OCI-LY7 (cell line): Measurements from ENCODE around the gene GET3. TPM values are rescaled to one million over a fixed set of nuclear protein-coding genes. Genes with fewer than 3 reads are reported as not detected.

Experiments used
- BruUV-seq: library from RNA; stranded (reverse); fragments of 400-500 nt; replicated peaks from 2 replicates; lab custom pipeline; 2021; lab: Mats Ljungman, UMichigan
- CTCF ChIA-PET: fragments of 300-600 bp; sonication (Branson Sonifier 250); formaldehyde crosslinking; loops from one replicate; lab custom pipeline; 2022; ENCODE audit warnings: antibody characterized with exemption; ENCODE audit not compliant: unreplicated experiment; lab: Charles Lee
- POLR2A ChIA-PET: fragments of 300-600 bp; sonication (Branson Sonifier 250); formaldehyde crosslinking; loops from one replicate; lab custom pipeline; 2022; ENCODE audit warnings: antibody characterized with exemption; lab: Charles Lee
- DNase-seq: peaks from one replicate; pipeline ENCODE4 v3.0.0-alpha.2; 2015; ENCODE audit warnings: low spot score
- H2AFZ ChIP-seq: fragments of 200-600 bp; sonication (generic), shearing (Covaris generic); 2 replicates; pipeline ENCODE4 v1.6.1; 2014; ENCODE audit warnings: mild to moderate bottlenecking, antibody characterized with exemption, low read length, moderate library complexity
- H3K27ac ChIP-seq: fragments of 200-600 bp; sonication (generic); 2 replicates; pipeline ENCODE4 v1.5.1; 2014; ENCODE audit warnings: mixed run types, low read depth, mild to moderate bottlenecking, moderate library complexity, low read length, inconsistent platforms; ENCODE audit not compliant: poor library complexity, severe bottlenecking
- H3K36me3 ChIP-seq: fragments of 200-600 bp; sonication (generic); 2 replicates; pipeline ENCODE4 v1.6.1; 2014; ENCODE audit warnings: mild to moderate bottlenecking, antibody characterized with exemption, low read length, moderate library complexity, mixed read lengths; ENCODE audit not compliant: insufficient read depth
- H3K4me1 ChIP-seq: fragments of 200-600 bp; sonication (generic); 2 replicates; pipeline ENCODE4 v1.5.1; 2014; ENCODE audit warnings: mild to moderate bottlenecking, low read length; ENCODE audit not compliant: insufficient read depth, poor library complexity, severe bottlenecking
- H3K4me2 ChIP-seq: fragments of 200-600 bp; sonication (generic); 2 replicates; pipeline ENCODE4 v1.6.1; 2014; ENCODE audit warnings: mild to moderate bottlenecking, low read length
- H3K4me3 ChIP-seq: fragments of 200-600 bp; sonication (generic); 2 replicates; pipeline ENCODE4 v1.5.1; 2014; ENCODE audit warnings: mild to moderate bottlenecking, low read depth, low read length; ENCODE audit not compliant: poor library complexity, severe bottlenecking
- H3K79me2 ChIP-seq: fragments of 200-600 bp; sonication (generic); 2 replicates; pipeline ENCODE4 v1.6.1; 2016; ENCODE audit warnings: low read depth, mild to moderate bottlenecking, low read length, moderate library complexity, mixed read lengths; ENCODE audit not compliant: insufficient read depth
- H3K9me2 ChIP-seq: fragments of 200-600 bp; sonication (generic); 2 replicates; pipeline ENCODE4 v1.6.1; 2016; ENCODE audit warnings: mild to moderate bottlenecking, low read length, mixed read lengths; ENCODE audit not compliant: insufficient read depth
- H3K9me3 ChIP-seq: fragments of 200-600 bp; sonication (generic); 2 replicates; pipeline ENCODE4 v1.6.1; 2014; ENCODE audit warnings: mild to moderate bottlenecking, mixed run types, low read length, mixed read lengths
- H4K20me1 ChIP-seq: fragments of 200-600 bp; sonication (generic); 2 replicates; pipeline ENCODE4 v1.6.1; 2014; ENCODE audit warnings: mild to moderate bottlenecking, antibody characterized with exemption, low read length, moderate library complexity, mixed read lengths; ENCODE audit not compliant: insufficient read depth
- EZH2phosphoT487 ChIP-seq: fragments of 200-600 bp; sonication (generic); IDR thresholded peaks from 2 replicates; pipeline ENCODE4 v1.6.1; 2018; ENCODE audit warnings: low read depth, borderline replicate concordance, mild to moderate bottlenecking, mixed run types, antibody characterized with exemption, low read length, moderate library complexity, mixed read lengths
- intact Hi-C: fragments of 100-400 bp; cut with micrococcal nuclease; formaldehyde crosslinking; loops from one replicate; pipeline ENCODE4 v1.10.0; 2022; ENCODE audit not compliant: unreplicated experiment
- total RNA-seq, 2 experiments: library from RNA; depleted of rRNA in 1 of 2; stranded (reverse); fragments of >200 nt in 1 of 2; shearing (Covaris generic) in 1 of 2; gene quantifications; 2 replicates each; pipeline ENCODE4 v1.2.3, GENCODE V29; 2014 to 2022
- TF ChIP-seq, protein P1 (sequence below): fragments of 200-600 bp; sonication (generic); conservative IDR thresholded peaks from 2 replicates; pipeline ENCODE4 v1.5.1; 2014; ENCODE audit warnings: mild to moderate bottlenecking, antibody characterized with exemption, low read length, moderate library complexity, mixed read lengths

The GET3 gene
- total RNA-seq, 2 experiments from 2014 or later = 34.3 to 40.5 TPM

GRCh38 chr19:12720851-12721655 lies 16.2 kb upstream of the GET3 start:
- H3K36me3 ChIP-seq = peaks cover 60% of the 10 kb centered on the region
- POLR2A ChIA-PET = interaction anchor here (0.6 to 3.6 kb wide), 3 partner anchors 12 to 34 kb away, joined by 3 to 32 read pairs (median 3); partner anchors contain the start of gene TRIR
- peak; percentile 37 for DNase-seq

DNA sequence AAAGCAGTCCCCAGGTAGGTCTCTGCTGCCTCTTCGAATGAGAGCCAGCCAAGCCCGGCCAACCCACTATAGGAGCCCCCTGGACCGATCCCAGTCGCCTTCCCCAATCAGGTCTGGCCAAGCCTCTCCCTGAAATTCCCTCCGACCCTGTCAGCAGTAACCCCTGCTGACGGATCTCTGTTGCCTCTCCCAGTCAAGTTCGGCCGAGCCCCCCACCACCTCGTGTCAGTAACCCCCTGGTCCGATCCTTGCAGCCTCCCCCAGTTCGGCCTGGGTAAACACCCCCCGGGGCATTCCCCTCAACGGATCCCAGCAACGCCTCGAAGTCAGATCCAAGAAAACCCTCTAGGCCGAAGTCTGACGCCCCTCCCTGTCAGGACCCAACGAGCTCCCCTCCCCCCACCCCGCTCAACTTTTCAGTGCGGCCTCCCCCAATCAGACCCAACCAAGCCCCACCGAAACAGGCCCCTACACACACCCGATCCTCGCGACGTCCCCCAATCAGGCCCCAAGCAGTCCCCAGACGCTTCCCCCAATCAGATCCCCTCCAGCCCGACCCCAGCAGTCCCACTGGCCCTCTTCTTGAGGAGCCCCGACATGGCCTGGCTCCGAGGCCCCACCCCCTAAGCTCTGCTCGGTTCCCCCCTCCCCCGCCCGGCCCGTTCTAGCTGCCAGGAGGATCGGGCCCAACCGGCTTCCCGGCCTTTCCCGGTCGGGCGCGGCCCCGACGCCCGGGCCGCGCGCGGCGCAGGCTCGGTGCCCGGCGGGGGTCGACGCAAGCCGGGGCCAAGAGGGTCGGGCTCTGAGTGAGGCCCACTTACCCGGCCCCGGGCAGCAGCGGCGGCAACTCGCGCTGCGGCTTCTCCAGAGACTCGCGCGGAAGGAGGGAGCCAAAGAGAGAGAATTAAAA lies 15.4 kb upstream of the GET3 start:
- POLR2A ChIA-PET = interaction anchor here (0.7 to 3.6 kb wide), 4 partner anchors 11 to 61 kb away, joined by 3 to 32 read pairs (median 7); partner anchors contain the start of genes GET3 and TRIR
- Histone ChIP-seq H3K27ac (peak overlapping the region; percentile 74), H3K36me3 (peaks cover 58% of the 10 kb centered on the region), H3K4me3 (peak overlapping the region; percentile 82), H3K4me1 (peaks cover 18% of the 10 kb centered on the region), H2AFZ (no peak overlapping the region), H3K4me2 (peak overlapping the region; percentile 97), H3K9me3 (no peaks in the 10 kb centered on the region), H4K20me1 (peaks cover 13% of the 10 kb centered on the region; the same call in 1 of the 2 replicates), H3K9me2 (no peaks in the 10 kb centered on the region), H3K79me2 (peaks cover 68% of the 10 kb centered on the region)
- BruUV-seq = no TSS peak
- CTCF ChIA-PET = interaction anchor here (1.1 kb wide), 1 partner anchor 14 kb away, joined by 4 read pairs; no protein-coding TSS in a partner anchor
- TF ChIP-seq EZH2phosphoT487 = no peak
- TF ChIP-seq, protein P1, sequence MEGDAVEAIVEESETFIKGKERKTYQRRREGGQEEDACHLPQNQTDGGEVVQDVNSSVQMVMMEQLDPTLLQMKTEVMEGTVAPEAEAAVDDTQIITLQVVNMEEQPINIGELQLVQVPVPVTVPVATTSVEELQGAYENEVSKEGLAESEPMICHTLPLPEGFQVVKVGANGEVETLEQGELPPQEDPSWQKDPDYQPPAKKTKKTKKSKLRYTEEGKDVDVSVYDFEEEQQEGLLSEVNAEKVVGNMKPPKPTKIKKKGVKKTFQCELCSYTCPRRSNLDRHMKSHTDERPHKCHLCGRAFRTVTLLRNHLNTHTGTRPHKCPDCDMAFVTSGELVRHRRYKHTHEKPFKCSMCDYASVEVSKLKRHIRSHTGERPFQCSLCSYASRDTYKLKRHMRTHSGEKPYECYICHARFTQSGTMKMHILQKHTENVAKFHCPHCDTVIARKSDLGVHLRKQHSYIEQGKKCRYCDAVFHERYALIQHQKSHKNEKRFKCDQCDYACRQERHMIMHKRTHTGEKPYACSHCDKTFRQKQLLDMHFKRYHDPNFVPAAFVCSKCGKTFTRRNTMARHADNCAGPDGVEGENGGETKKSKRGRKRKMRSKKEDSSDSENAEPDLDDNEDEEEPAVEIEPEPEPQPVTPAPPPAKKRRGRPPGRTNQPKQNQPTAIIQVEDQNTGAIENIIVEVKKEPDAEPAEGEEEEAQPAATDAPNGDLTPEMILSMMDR = no peak
- intact Hi-C loops = loop anchor here (1.0 to 5.0 kb wide), 2 partner anchors 41 to 70 kb away; partner anchors contain the start of genes DHPS and JUNB
- peak; percentile 64 for DNase-seq

More at GRCh38 chr19:12720851-12721655, 16.2 kb upstream of the GET3 start:
- Histone ChIP-seq H3K9me2 (no peaks in the 10 kb centered on the region), H3K4me1 (peaks cover 12% of the 10 kb centered on the region), H3K9me3 (no peaks in the 10 kb centered on the region), H3K27ac (peak overlapping the region; percentile 74), H2AFZ (no peak overlapping the region), H3K4me2 (peak overlapping the region; percentile 97), H3K4me3 (peak overlapping the region; percentile 82), H4K20me1 (peaks cover 13% of the 10 kb centered on the region; the same call in 1 of the 2 replicates), H3K79me2 (peaks cover 72% of the 10 kb centered on the region)
- intact Hi-C loops = loop anchor here (5.0 kb wide), 1 partner anchor 71 kb away; the partner anchor contains the start of gene JUNB
- CTCF ChIA-PET = interaction anchor here (0.6 kb wide), 1 partner anchor 13 kb away, joined by 3 read pairs; no protein-coding TSS in a partner anchor
- no peak for TF ChIP-seq EZH2phosphoT487
- TF ChIP-seq, protein P1 = no peak
- no TSS peak for BruUV-seq
